HTERT RPE-1 (cell line): Measurements from ENCODE around the gene INTS2.

Experiments
- in situ Hi-C: fragments of 300-500 bp; cut with MboI; formaldehyde crosslinking; loops from 4 replicates; pipeline ENCODE4 v1.14.3; 2020; ENCODE audit warnings: low sequenced_read_pairs

INTS2 gene

GRCh38 chr17:61852857-61853256, 74.9 kb downstream of the INTS2 start:
- in situ Hi-C loops, result no loop called here

- in situ Hi-C loops, result loop anchor here (25.0 kb wide), 1 partner anchor 212 kb away; no protein-coding TSS in a partner anchor
Measured at GRCh38 chr17:61849674-61850073, 78.1 kb downstream of the INTS2 start.

DNA sequence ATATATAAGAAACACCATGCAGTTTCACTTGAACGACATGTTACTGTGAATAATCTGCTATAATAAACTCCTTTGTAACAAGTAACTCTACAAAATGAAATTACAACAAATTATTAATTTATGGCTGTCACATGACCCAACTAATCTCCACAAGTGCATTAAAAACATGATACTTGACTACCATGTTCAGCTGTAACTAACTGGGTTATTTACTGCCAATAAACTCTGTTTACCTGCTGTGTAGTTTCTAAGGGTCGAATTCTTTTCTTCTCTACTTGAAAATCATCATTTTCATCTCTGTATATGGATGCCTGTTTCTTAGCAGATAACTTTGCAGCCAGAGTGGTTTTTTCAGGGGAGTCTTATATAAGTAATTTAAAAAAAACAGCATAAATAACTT, 78.9 kb downstream of the INTS2 start:
- in situ Hi-C loops, result loop anchor here (25.0 kb wide), 1 partner anchor 212 kb away; no protein-coding TSS in a partner anchor

DNA sequence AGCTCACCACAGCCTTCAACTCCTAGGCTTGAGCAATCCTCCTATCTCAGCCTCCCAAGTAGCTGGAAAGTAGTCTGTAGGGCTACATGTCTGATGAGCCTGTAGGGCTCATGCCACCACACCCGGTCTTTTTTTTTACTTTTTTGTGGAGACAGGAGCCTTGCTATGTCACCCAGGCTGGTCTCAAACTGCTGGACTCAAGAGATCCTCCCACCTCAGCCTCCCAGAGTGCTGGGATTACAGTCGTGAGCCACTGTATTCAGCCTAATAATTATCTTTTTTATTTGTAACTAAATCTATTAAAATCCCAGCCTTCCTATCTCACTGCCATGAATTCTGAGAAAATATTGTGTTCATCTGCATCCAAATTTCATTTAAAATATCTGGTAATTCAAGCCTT, 79.5 kb downstream of the INTS2 start:
- in situ Hi-C loops, result loop anchor here (25.0 kb wide), 1 partner anchor 211 kb away; no protein-coding TSS in a partner anchor

GRCh38 chr17:61847659-61848058, 80.1 kb downstream of the INTS2 start:
- in situ Hi-C loops, result loop anchor here (25.0 kb wide), 1 partner anchor 210 kb away; no protein-coding TSS in a partner anchor

GRCh38 chr17:61846761-61847375, 80.9 kb downstream of the INTS2 start:
- in situ Hi-C loops, result loop anchor here (25.0 kb wide), 1 partner anchor 210 kb away; no protein-coding TSS in a partner anchor

DNA sequence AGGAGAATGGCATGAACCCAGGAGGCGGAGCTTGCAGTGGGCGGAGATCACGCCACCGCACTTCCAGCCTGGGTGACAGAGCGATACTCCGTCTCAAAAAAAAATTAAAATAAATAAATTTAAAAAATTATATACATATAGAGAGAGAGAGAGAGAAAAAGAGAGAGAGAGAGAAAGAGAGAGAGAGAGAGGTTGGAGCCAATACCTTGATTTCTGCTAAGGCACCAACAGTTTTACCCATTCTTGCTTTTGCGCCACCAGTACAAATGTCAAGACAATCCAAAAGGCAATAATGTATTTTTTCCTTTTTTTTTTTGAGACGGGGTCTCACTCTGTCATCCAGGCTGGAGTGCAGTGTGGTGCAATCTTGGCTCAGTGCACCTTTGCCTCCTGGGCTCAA, 81.7 kb downstream of the INTS2 start:
- in situ Hi-C loops, result loop anchor here (25.0 kb wide), 1 partner anchor 209 kb away; no protein-coding TSS in a partner anchor

DNA sequence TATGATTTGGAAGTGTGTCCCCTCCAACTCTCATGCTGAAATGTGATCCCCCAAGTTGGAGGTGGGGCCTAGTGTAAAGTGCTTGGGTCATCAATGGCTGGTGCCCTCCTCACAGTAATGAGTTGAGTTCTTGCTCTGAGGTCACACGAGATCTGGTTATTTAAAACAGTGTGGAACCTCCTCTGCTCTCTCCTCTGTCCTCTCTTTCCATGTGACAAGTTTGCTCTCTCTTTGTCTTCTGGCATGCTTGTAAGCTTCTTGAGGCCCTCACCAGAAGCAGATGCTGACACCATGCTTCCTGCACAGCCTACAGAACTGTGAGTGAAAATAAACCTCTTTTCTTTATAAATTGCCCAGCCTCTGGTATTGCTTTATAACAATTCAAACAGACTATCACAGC, 84.3 kb downstream of the INTS2 start:
- in situ Hi-C loops, result loop anchor here (25.0 kb wide), 1 partner anchor 206 kb away; no protein-coding TSS in a partner anchor

DNA sequence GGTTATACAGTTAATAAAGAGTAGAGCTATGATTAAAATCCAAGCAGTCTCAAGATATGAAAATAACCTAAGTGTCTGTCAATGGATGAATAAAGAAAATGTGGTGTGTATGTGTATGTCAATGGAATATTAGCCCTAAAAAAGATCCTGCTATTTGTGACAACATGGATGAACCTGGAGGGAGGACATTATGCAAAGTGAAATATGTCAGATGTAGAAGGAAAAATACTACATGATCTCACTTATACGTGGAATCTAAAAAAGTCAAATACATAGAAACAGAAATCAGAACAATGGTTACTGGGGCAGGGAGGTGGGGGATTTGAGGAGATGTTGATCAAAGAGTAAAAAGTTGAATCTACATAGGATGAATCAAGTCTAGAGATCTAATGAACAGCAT, 84.9 kb downstream of the INTS2 start:
- in situ Hi-C loops, result loop anchor here (25.0 kb wide), 1 partner anchor 206 kb away; no protein-coding TSS in a partner anchor

DNA sequence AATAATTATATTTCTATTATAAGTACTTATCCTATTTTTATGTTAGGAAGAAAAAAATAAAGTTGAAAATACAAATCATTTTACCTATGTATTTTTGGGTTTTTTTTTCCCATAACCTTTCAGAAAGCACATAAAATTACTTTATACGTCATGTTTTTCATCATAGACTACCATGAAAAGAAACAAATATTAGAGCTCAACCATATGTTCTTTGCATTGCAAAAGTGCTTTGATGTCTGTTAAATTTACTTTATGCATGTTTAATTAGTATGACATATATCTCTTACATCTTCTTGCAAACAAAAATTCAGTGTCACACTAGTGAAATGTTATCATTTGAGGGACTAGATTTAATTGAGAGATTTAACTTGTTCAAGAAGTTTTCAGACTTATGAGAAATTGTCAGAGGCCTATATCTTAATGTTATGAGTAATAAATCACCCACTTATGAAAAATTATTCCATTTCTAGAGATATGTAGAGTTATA, 88.4 kb downstream of the INTS2 start:
- in situ Hi-C loops, result loop anchor here (25.0 kb wide), 1 partner anchor 202 kb away; no protein-coding TSS in a partner anchor

DNA sequence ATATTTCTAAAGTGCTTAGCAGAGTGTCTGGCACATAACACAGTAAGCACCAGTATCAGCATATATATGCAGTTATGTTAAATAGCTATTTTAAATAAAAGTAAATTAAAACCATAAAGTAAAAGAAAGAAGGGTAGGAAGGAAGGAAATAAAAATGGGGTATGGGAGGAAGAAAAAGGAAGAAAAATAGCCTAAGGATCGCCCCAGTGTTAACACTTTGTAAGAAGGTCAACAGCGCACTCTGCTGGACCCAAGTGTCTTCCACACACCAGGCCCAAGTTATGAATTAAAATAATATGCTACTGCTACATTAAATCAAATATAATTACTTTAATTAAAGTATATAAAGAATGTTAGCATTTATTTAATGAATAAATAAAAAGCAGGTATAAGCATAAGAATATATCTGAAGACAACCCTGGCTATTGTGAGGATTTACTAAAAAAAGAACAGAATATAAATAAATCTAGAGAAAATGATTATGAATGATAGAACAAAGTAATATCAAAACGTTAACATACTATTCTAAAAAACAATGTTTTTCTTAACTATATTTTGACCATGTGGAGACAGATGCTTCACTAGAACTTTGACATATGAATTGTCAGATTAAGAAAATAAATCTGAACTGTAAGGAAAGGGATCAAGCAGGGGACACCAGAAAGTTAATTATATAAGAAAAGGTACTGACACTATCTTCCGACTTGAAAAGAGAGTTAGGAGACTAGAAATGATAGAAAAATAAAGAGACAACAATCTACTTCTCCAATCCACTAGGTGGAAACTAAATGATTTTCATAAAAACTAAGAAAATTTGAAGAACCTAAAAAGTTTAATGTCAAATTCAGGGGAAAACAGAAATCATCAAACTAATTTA, 90.4 kb downstream of the INTS2 start:
- in situ Hi-C loops, result loop anchor here (25.0 kb wide), 1 partner anchor 200 kb away; no protein-coding TSS in a partner anchor

- in situ Hi-C loops, result loop anchor here (25.0 kb wide), 1 partner anchor 199 kb away; no protein-coding TSS in a partner anchor
Measured at GRCh38 chr17:61836266-61837174, 91.3 kb downstream of the INTS2 start.

- in situ Hi-C loops, result loop anchor here (25.0 kb wide), 1 partner anchor 198 kb away; no protein-coding TSS in a partner anchor
Measured at GRCh38 chr17:61835606-61836005, 92.2 kb downstream of the INTS2 start.

DNA sequence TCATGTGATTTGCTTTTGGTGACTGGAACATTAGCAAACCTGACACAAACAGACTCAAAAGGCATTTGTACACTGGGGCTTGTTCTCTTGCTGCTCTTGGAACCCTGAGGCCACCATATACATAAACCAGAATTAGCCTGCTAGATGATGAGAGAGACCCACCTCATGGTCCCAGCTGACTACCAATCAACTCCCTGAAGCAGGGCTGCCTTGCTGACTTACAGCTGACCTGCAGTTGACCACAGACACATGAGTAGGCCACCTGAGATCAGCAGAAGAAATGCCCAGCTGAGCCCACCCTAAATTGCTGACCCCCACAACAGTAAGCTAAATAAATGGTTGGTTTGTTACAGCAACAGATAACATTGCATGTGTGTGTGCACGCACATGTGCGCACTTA, 93.2 kb downstream of the INTS2 start:
- in situ Hi-C loops, result loop anchor here (25.0 kb wide), 1 partner anchor 197 kb away; no protein-coding TSS in a partner anchor

- in situ Hi-C loops, result loop anchor here (25.0 kb wide), 1 partner anchor 196 kb away; no protein-coding TSS in a partner anchor
Measured at GRCh38 chr17:61833536-61834193, 94.1 kb downstream of the INTS2 start.

DNA sequence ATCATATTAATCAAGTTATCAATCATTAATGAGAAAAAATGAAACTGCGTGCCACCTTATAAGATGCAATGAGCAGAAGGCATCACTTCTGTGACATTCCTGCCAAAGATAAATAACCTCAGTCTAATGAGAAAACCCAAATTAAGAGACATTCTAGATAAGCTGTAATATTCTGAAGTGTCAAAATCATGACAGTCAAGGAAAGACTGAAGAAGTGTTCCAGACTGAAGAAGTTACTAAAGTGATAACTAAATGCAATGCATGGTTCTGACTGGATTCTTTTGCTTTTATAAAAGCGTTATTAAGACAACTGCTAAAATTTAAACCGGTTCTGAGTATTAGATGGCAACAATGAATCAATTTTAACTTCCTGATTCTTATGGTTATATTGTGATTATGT, 95.3 kb downstream of the INTS2 start:
- in situ Hi-C loops, result loop anchor here (25.0 kb wide), 1 partner anchor 195 kb away; no protein-coding TSS in a partner anchor

DNA sequence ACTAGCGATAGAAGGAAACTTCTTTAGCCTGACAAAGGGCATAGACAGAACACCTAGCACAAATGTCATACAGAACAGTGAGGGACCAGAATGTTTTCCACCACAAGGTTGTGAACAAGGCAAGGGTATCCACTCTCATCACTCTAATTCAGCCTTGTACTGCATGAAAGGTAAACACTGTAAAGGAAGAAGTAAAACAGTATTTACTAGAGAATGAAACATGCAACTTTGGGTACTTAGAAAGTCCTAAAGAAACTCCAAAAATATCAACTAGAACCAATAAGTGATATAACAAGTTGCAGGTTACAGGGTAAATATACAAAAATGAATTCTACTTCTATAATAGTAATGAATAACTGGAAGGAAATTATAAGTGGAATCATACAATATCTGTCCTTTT, 96.7 kb downstream of the INTS2 start:
- in situ Hi-C loops, result loop anchor here (25.0 kb wide), 1 partner anchor 194 kb away; no protein-coding TSS in a partner anchor

DNA sequence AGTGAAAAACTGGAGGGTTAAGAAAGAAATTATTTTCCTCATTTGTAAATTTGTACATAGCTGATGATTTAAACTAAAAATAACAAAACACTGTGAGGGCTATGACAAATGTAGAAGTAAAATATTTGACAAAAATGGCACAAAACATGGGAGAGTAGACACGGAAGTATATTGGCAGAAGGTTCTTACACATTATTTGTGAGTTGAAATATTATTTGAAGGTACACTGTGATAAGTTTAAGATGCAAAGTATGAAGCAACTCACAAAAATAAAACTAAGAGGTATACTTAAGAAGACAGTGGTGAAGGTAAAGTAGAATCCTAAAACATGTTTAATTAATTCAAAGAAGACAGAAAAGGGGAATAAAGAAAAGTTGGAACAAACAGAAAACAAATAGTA, 99.1 kb downstream of the INTS2 start:
- in situ Hi-C loops, result loop anchor here (25.0 kb wide), 1 partner anchor 191 kb away; no protein-coding TSS in a partner anchor
